ENCODE measurements around the gene FRMD3.

The FRMD3 gene

GRCh38 chr9:83557771-83558170, 19.6 kb upstream of the FRMD3 start:
- H3K4me1 ChIP-seq (ENCODE audit: control insufficient read depth, insufficient read depth, low read length, poor library complexity, severe bottlenecking): no peaks in the 10 kb centered on the region
- H3K36me3 ChIP-seq (ENCODE audit: control insufficient read depth, insufficient read depth, low read length): no peaks in the 10 kb centered on the region
- H3K4me3 ChIP-seq (ENCODE audit: extremely low read depth, insufficient read depth, low read length, poor library complexity, severe bottlenecking): no peak overlapping the region
- no peak overlapping the region for H3K27ac ChIP-seq (ENCODE audit: low read depth, low read length, severe bottlenecking)
- no peaks in the 10 kb centered on the region for H3K9me3 ChIP-seq (ENCODE audit: control insufficient read depth, low read length)

- no peak overlapping the region for H3K27ac ChIP-seq (ENCODE audit: low read depth, low read length, severe bottlenecking)
- H3K9me3 ChIP-seq (ENCODE audit: control insufficient read depth, low read length): no peaks in the 10 kb centered on the region
- no peaks in the 10 kb centered on the region for H3K4me1 ChIP-seq (ENCODE audit: control insufficient read depth, insufficient read depth, low read length, poor library complexity, severe bottlenecking)
- WGBS, 2 experiments (ENCODE audit: insufficient coverage in 2 of 2): no CpG with 5 or more reads among the region's 1 CpG
- no peaks in the 10 kb centered on the region for H3K36me3 ChIP-seq (ENCODE audit: control insufficient read depth, insufficient read depth, low read length)
- H3K4me3 ChIP-seq (ENCODE audit: extremely low read depth, insufficient read depth, low read length, poor library complexity, severe bottlenecking): no peak overlapping the region
These were observed 19.1 kb upstream of the FRMD3 start for GRCh38 chr9:83557317-83557716.

- no peaks in the 10 kb centered on the region for H3K4me1 ChIP-seq (ENCODE audit: control insufficient read depth, insufficient read depth, low read length, poor library complexity, severe bottlenecking)
- H3K27ac ChIP-seq (ENCODE audit: low read depth, low read length, severe bottlenecking): no peak overlapping the region
- no peaks in the 10 kb centered on the region for H3K36me3 ChIP-seq (ENCODE audit: control insufficient read depth, insufficient read depth, low read length)
- H3K9me3 ChIP-seq (ENCODE audit: control insufficient read depth, low read length): no peaks in the 10 kb centered on the region
- H3K4me3 ChIP-seq (ENCODE audit: extremely low read depth, insufficient read depth, low read length, poor library complexity, severe bottlenecking): no peak overlapping the region
- WGBS, 2 experiments (ENCODE audit: insufficient coverage in 2 of 2): 94 to 97% methylated on average over 2 to 3 of the region's 3 CpGs
These were observed 16.1 kb upstream of the FRMD3 start for GRCh38 chr9:83554278-83554677.

GRCh38 chr9:83544002-83544698, 5.9 kb upstream of the FRMD3 start:
- no peaks in the 10 kb centered on the region for H3K4me1 ChIP-seq (ENCODE audit: control insufficient read depth, insufficient read depth, low read length, poor library complexity, severe bottlenecking)
- WGBS, 2 experiments (ENCODE audit: insufficient coverage in 2 of 2): 50 to 52% methylated on average over 4 to 5 of the region's 5 CpGs
- no peak overlapping the region for H3K27ac ChIP-seq (ENCODE audit: low read depth, low read length, severe bottlenecking)
- H3K9me3 ChIP-seq (ENCODE audit: control insufficient read depth, low read length): no peaks in the 10 kb centered on the region
- no peak overlapping the region for H3K4me3 ChIP-seq (ENCODE audit: extremely low read depth, insufficient read depth, low read length, poor library complexity, severe bottlenecking)
- no peaks in the 10 kb centered on the region for H3K36me3 ChIP-seq (ENCODE audit: control insufficient read depth, insufficient read depth, low read length)

GRCh38 chr9:83538890-83539238, 663 bp upstream of the FRMD3 start:
- WGBS, 2 experiments (ENCODE audit: insufficient coverage in 2 of 2): 54 to 67% methylated on average over 3 of the region's 6 CpGs
- Histone ChIP-seq H3K4me1 (ENCODE audit: control insufficient read depth, insufficient read depth, low read length, poor library complexity, severe bottlenecking) (peaks cover 7% of the 10 kb centered on the region), H3K4me3 (ENCODE audit: extremely low read depth, insufficient read depth, low read length, poor library complexity, severe bottlenecking) (peak overlapping the region; percentile 49), H3K27ac (ENCODE audit: low read depth, low read length, severe bottlenecking) (no peak overlapping the region), H3K36me3 (ENCODE audit: control insufficient read depth, insufficient read depth, low read length) (no peaks in the 10 kb centered on the region), H3K9me3 (ENCODE audit: control insufficient read depth, low read length) (no peaks in the 10 kb centered on the region)

GRCh38 chr9:83537331-83538171, 650 bp downstream of the FRMD3 start:
- peak overlapping the region; percentile 49 for H3K4me3 ChIP-seq (ENCODE audit: extremely low read depth, insufficient read depth, low read length, poor library complexity, severe bottlenecking)
- no peak overlapping the region for H3K27ac ChIP-seq (ENCODE audit: low read depth, low read length, severe bottlenecking)
- H3K36me3 ChIP-seq (ENCODE audit: control insufficient read depth, insufficient read depth, low read length): no peaks in the 10 kb centered on the region
- H3K9me3 ChIP-seq (ENCODE audit: control insufficient read depth, low read length): no peaks in the 10 kb centered on the region
- 4 to 5% methylated on average over 47 to 50 of the region's 63 CpGs for WGBS, 2 experiments (ENCODE audit: insufficient coverage in 2 of 2)
- peaks cover 7% of the 10 kb centered on the region for H3K4me1 ChIP-seq (ENCODE audit: control insufficient read depth, insufficient read depth, low read length, poor library complexity, severe bottlenecking)

GRCh38 chr9:83536332-83536731, 1.9 kb downstream of the FRMD3 start:
- no peaks in the 10 kb centered on the region for H3K36me3 ChIP-seq (ENCODE audit: control insufficient read depth, insufficient read depth, low read length)
- peaks cover 7% of the 10 kb centered on the region for H3K4me1 ChIP-seq (ENCODE audit: control insufficient read depth, insufficient read depth, low read length, poor library complexity, severe bottlenecking)
- no peak overlapping the region for H3K4me3 ChIP-seq (ENCODE audit: extremely low read depth, insufficient read depth, low read length, poor library complexity, severe bottlenecking)
- H3K27ac ChIP-seq (ENCODE audit: low read depth, low read length, severe bottlenecking): no peak overlapping the region
- H3K9me3 ChIP-seq (ENCODE audit: control insufficient read depth, low read length): no peaks in the 10 kb centered on the region
- WGBS, 2 experiments (ENCODE audit: insufficient coverage in 2 of 2): 71% methylated on average over 1 of the region's 1 CpG; no CpG with 5 or more reads in 1 of the 2 experiments

- no peaks in the 10 kb centered on the region for H3K36me3 ChIP-seq (ENCODE audit: control insufficient read depth, insufficient read depth, low read length)
- H3K4me3 ChIP-seq (ENCODE audit: extremely low read depth, insufficient read depth, low read length, poor library complexity, severe bottlenecking): no peak overlapping the region
- 83% methylated on average over 1 of the region's 3 CpGs; no CpG with 5 or more reads in 1 of the 2 experiments for WGBS, 2 experiments (ENCODE audit: insufficient coverage in 2 of 2)
These were observed 2.5 kb downstream of the FRMD3 start for GRCh38 chr9:83535736-83536135.

GRCh38 chr9:83533296-83533695, 4.9 kb downstream of the FRMD3 start:
- Histone ChIP-seq H3K9me3 (ENCODE audit: control insufficient read depth, low read length) (peaks cover 4% of the 10 kb centered on the region), H3K27ac (ENCODE audit: low read depth, low read length, severe bottlenecking) (no peak overlapping the region), H3K4me3 (ENCODE audit: extremely low read depth, insufficient read depth, low read length, poor library complexity, severe bottlenecking) (no peak overlapping the region), H3K4me1 (ENCODE audit: control insufficient read depth, insufficient read depth, low read length, poor library complexity, severe bottlenecking) (peaks cover 7% of the 10 kb centered on the region), H3K36me3 (ENCODE audit: control insufficient read depth, insufficient read depth, low read length) (no peaks in the 10 kb centered on the region)
- WGBS, 2 experiments (ENCODE audit: insufficient coverage in 2 of 2): no CpG with 5 or more reads among the region's 2 CpGs

More at GRCh38 chr9:83535736-83536135, 2.5 kb downstream of the FRMD3 start:
- H3K27ac ChIP-seq (ENCODE audit: low read depth, low read length, severe bottlenecking): no peak overlapping the region
- no peaks in the 10 kb centered on the region for H3K9me3 ChIP-seq (ENCODE audit: control insufficient read depth, low read length)
- H3K4me1 ChIP-seq (ENCODE audit: control insufficient read depth, insufficient read depth, low read length, poor library complexity, severe bottlenecking): peaks cover 7% of the 10 kb centered on the region

GRCh38 chr9:83526901-83527300, 11.3 kb downstream of the FRMD3 start:
- no peak overlapping the region for H3K4me3 ChIP-seq (ENCODE audit: extremely low read depth, insufficient read depth, low read length, poor library complexity, severe bottlenecking)
- H3K36me3 ChIP-seq (ENCODE audit: control insufficient read depth, insufficient read depth, low read length): no peaks in the 10 kb centered on the region
- no peaks in the 10 kb centered on the region for H3K4me1 ChIP-seq (ENCODE audit: control insufficient read depth, insufficient read depth, low read length, poor library complexity, severe bottlenecking)
- H3K9me3 ChIP-seq (ENCODE audit: control insufficient read depth, low read length): peaks cover 4% of the 10 kb centered on the region
- no peak overlapping the region for H3K27ac ChIP-seq (ENCODE audit: low read depth, low read length, severe bottlenecking)
- 29 to 35% methylated on average over 3 of the region's 3 CpGs for WGBS, 2 experiments (ENCODE audit: insufficient coverage in 2 of 2)

- H3K4me1 ChIP-seq (ENCODE audit: control insufficient read depth, insufficient read depth, low read length, poor library complexity, severe bottlenecking): no peaks in the 10 kb centered on the region
- peaks cover 4% of the 10 kb centered on the region for H3K9me3 ChIP-seq (ENCODE audit: control insufficient read depth, low read length)
- no peak overlapping the region for H3K4me3 ChIP-seq (ENCODE audit: extremely low read depth, insufficient read depth, low read length, poor library complexity, severe bottlenecking)
- H3K27ac ChIP-seq (ENCODE audit: low read depth, low read length, severe bottlenecking): no peak overlapping the region
- 97 to 100% methylated on average over 2 of the region's 2 CpGs for WGBS, 2 experiments (ENCODE audit: insufficient coverage in 2 of 2)
- H3K36me3 ChIP-seq (ENCODE audit: control insufficient read depth, insufficient read depth, low read length): no peaks in the 10 kb centered on the region
These were observed 12.0 kb downstream of the FRMD3 start for GRCh38 chr9:83526211-83526610.

Data from mesodermal cell (in vitro differentiated cells).